Adrenal gland (tissue), 5 donors: ENCODE measurements around the gene ZNF221.

Source experiments
- CTCF ChIP-seq, 6 experiments: fragments of 450-650 bp in 4 of 6; fragments of 200-600 bp in 2 of 6; sonication (generic) in 1 of 6; IDR thresholded peaks; 1 replicate in 5 of 6; 2 replicates in 1 of 6; pipeline versions ENCODE4 v1.5.1 to v1.8.0; 2016 to 2021; ENCODE audit warnings: antibody characterized with exemption in 6 of 6, mild to moderate bottlenecking in 2 of 6, moderate library complexity in 1 of 6
- POLR2A ChIP-seq, 2 donors: fragments of 450-650 bp; IDR thresholded peaks; one replicate each; pipeline ENCODE4 v1.6.1; 2017; ENCODE audit warnings: antibody characterized with exemption in 2 of 2, mild to moderate bottlenecking in 2 of 2, moderate library complexity in 1 of 2
- donor health status: DM: no; HTN: no; CAD: no.

GRCh38 chr19:43950834-43951645, at the start of gene ZNF221:
- peak; percentile 15 to 63 (median 45) for TF ChIP-seq CTCF (IDR thresholded peaks at IDR 0.05)
- TF ChIP-seq POLR2A (IDR thresholded peaks at IDR 0.05), result peak in 1 of 2 donors; percentile 17
